ENCODE measurements around the gene CEACAM3.
"Not testable (repeated sequence)": the region's sequence is repeated elsewhere in the genome, so short reads cannot be mapped to it uniquely, and the experiment has no call there.

Gene CEACAM3

GRCh38 chr19:41758846-41759245 lies 37.5 kb upstream of the CEACAM3 start:
- no peak for ATAC-seq
- TF ChIP-seq TSHZ2 (CRISPR knock-in tag; IDR thresholded peaks at IDR 0.05) (no peak), ESRRG (CRISPR knock-in tag; IDR thresholded peaks at IDR 0.05) (no peak), PATZ1 (CRISPR knock-in tag; IDR thresholded peaks at IDR 0.05; ENCODE audit: borderline replicate concordance) (no peak), ISL1 (CRISPR knock-in tag; IDR thresholded peaks at IDR 0.05) (no peak), TOX (CRISPR knock-in tag; IDR thresholded peaks at IDR 0.05; ENCODE audit: borderline replicate concordance) (no peak), CSRNP3 (CRISPR knock-in tag; IDR thresholded peaks at IDR 0.05) (no peak), ZC3H10 (CRISPR knock-in tag; IDR thresholded peaks at IDR 0.05) (no peak)

GRCh38 chr19:41767115-41767514 lies 29.3 kb upstream of the CEACAM3 start:
- no peak for TF ChIP-seq ZNF8 (CRISPR knock-in tag; IDR thresholded peaks at IDR 0.05)

GRCh38 chr19:41768105-41768504 lies 28.3 kb upstream of the CEACAM3 start:
- not testable (repeated sequence) for ATAC-seq

More at GRCh38 chr19:41767115-41767514, 29.3 kb upstream of the CEACAM3 start:
- no peak for ATAC-seq

GRCh38 chr19:41769608-41770007 lies 26.8 kb upstream of the CEACAM3 start:
- ATAC-seq: no peak
- TF ChIP-seq CSDC2 (CRISPR knock-in tag; IDR thresholded peaks at IDR 0.05) (no peak), TCF4 (CRISPR knock-in tag; IDR thresholded peaks at IDR 0.05; ENCODE audit: borderline replicate concordance) (no peak), ZFP3 (CRISPR knock-in tag; IDR thresholded peaks at IDR 0.05) (no peak), CSRNP3 (CRISPR knock-in tag; IDR thresholded peaks at IDR 0.05) (no peak), ISL1 (CRISPR knock-in tag; IDR thresholded peaks at IDR 0.05) (no peak), ZNF70 (CRISPR knock-in tag; IDR thresholded peaks at IDR 0.05) (no peak), OSR1 (CRISPR knock-in tag; IDR thresholded peaks at IDR 0.05) (no peak), TOX (CRISPR knock-in tag; IDR thresholded peaks at IDR 0.05; ENCODE audit: borderline replicate concordance) (no peak), ZC3H10 (CRISPR knock-in tag; IDR thresholded peaks at IDR 0.05) (no peak), PPARA (CRISPR knock-in tag; IDR thresholded peaks at IDR 0.05; ENCODE audit: borderline replicate concordance) (no peak), ARNTL (CRISPR knock-in tag; IDR thresholded peaks at IDR 0.05; ENCODE audit: borderline replicate concordance, low read depth) (no peak), PATZ1 (CRISPR knock-in tag; IDR thresholded peaks at IDR 0.05; ENCODE audit: borderline replicate concordance) (no peak), ZFP30 (CRISPR knock-in tag; IDR thresholded peaks at IDR 0.05) (no peak)

GRCh38 chr19:41771410-41771809 lies 25.0 kb upstream of the CEACAM3 start:
- no peak for ATAC-seq
- TF ChIP-seq ZFP30 (CRISPR knock-in tag; IDR thresholded peaks at IDR 0.05): no peak
- TF ChIP-seq RARB (CRISPR knock-in tag; IDR thresholded peaks at IDR 0.05): no peak
- no peak for TF ChIP-seq ESRRG (CRISPR knock-in tag; IDR thresholded peaks at IDR 0.05)
- no peak for TF ChIP-seq ZNF565 (CRISPR knock-in tag; conservative IDR thresholded peaks at IDR 0.05; ENCODE audit: low read depth)
- TF ChIP-seq OSR1 (CRISPR knock-in tag; IDR thresholded peaks at IDR 0.05): no peak
- TF ChIP-seq POU6F1 (CRISPR knock-in tag; IDR thresholded peaks at IDR 0.05; ENCODE audit: borderline replicate concordance, low read depth): no peak
- TF ChIP-seq CREB5 (CRISPR knock-in tag; IDR thresholded peaks at IDR 0.05; ENCODE audit: low read depth): no peak
- no peak for TF ChIP-seq ISL1 (CRISPR knock-in tag; IDR thresholded peaks at IDR 0.05)
- no peak for TF ChIP-seq GLIS3 (CRISPR knock-in tag; IDR thresholded peaks at IDR 0.05)
- TF ChIP-seq TCF4 (CRISPR knock-in tag; IDR thresholded peaks at IDR 0.05; ENCODE audit: borderline replicate concordance): no peak
- no peak for TF ChIP-seq BACH2 (CRISPR knock-in tag; IDR thresholded peaks at IDR 0.05; ENCODE audit: borderline replicate concordance)
